ENCODE data around the gene KCNJ1.

Gene KCNJ1

DNA sequence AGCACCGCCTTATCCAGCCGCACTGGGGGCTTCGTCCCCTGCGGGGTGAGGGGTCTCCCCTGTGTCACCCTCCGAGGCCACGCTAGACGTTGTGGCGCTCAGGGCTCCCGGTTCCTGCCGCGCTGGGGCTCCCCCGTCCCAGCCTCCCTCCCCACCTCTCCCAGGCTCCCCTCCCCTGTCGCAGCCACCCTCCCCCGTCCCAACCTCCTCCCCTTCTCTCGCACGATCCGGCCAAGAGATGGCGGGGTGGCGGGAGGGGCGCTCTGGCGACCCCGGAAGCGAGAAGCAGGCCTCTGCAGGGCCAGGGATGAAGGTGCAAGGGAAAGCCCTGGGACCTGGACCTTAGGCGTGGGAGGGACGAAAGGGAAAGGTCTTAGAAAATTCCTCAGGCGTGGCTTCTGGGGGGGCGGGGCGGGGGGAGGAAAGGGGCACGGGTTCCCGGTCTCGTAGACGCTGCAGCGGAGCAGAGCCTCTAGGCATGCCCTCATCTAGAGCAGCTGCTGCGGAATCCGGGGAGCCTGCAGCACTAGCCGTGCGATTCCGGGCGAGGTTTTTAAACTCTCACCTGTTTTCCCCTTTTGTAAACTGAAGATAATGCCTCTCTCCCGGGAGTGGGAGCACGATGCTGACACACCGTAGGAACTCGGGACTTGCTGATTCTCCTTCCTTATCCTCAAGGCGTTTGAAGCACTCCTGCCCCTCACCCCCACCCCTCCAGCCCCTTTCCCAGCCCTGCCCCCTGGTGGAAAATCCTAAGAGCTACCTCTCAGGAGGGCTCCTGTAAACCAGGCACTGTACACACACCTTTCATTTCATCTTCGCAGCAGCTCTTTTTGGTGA, 38.5 kb upstream of the KCNJ1 start:
- no peaks in the 10 kb centered on the region for H3K36me3 Mint-ChIP-seq (ENCODE audit: low read depth)

GRCh38 chr11:128904656-128905344, 37.7 kb upstream of the KCNJ1 start:
- H3K9me3 Mint-ChIP-seq: no peaks in the 10 kb centered on the region

More for the DNA sequence above, 38.5 kb upstream of the KCNJ1 start:
- Mint-ChIP-seq H3K27me3 (ENCODE audit: low read depth) (peaks cover 86% of the 10 kb centered on the region), H3K4me1 (ENCODE audit: low read depth) (no peaks in the 10 kb centered on the region), H3K27ac (no peak overlapping the region), H3K9me3 (no peaks in the 10 kb centered on the region), H3K4me3 (peak overlapping the region; percentile 63)

GRCh38 chr11:128904303-128904655, 37.2 kb upstream of the KCNJ1 start:
- Mint-ChIP-seq H3K4me3 (peak overlapping the region; percentile 1), H3K9me3 (no peaks in the 10 kb centered on the region), H3K4me1 (ENCODE audit: low read depth) (no peaks in the 10 kb centered on the region), H3K27ac (no peak overlapping the region), H3K27me3 (ENCODE audit: low read depth) (peaks cover 80% of the 10 kb centered on the region), H3K36me3 (ENCODE audit: low read depth) (no peaks in the 10 kb centered on the region)

More at GRCh38 chr11:128904656-128905344, 37.7 kb upstream of the KCNJ1 start:
- H3K27ac Mint-ChIP-seq: no peak overlapping the region
- H3K4me3 Mint-ChIP-seq: no peak overlapping the region
- no peaks in the 10 kb centered on the region for H3K4me1 Mint-ChIP-seq (ENCODE audit: low read depth)
- H3K36me3 Mint-ChIP-seq (ENCODE audit: low read depth): no peaks in the 10 kb centered on the region
- H3K27me3 Mint-ChIP-seq (ENCODE audit: low read depth): peaks cover 84% of the 10 kb centered on the region

DNA sequence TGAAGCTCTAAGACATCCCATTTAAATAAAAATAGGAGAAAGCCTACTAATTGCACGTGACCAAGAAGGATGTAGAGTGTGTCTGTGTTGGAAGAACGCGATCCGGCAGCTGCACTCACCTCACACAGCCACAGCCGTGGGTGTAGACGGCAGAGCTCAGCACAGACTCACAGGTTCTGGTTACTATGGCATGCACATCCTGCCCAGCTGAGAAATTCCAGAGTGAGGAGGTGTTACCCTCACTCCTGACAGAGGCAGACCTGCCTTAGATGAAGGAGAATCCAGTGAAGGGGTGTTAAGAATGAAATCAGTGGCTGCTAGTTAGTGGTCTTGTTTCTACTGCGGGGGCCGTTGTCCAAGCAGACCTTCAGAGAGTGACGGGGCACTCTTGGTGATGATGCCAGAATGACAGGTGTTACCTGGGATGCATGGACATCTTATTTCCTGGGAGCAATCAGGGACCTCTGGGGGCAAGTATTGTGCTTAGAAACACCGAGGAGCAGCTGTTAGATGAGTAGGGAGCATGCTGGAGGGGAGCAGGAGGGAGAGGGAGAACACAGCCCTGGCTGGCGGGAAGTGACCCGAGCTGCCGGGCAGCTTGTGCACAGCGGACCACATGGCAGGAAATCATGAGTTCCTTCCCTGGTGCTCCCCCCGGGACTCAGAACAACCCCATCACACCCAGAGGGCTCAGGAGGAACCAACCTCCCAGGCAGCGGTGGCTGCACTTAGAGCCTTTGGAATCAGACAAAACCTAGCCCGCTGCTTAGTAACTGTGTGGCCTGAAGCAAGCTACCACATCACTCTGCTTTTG, 36.4 kb upstream of the KCNJ1 start:
- no peaks in the 10 kb centered on the region for H3K4me1 Mint-ChIP-seq (ENCODE audit: low read depth)
- no peaks in the 10 kb centered on the region for H3K36me3 Mint-ChIP-seq (ENCODE audit: low read depth)
- no peak overlapping the region for H3K27ac Mint-ChIP-seq
- no peak overlapping the region for H3K4me3 Mint-ChIP-seq
- no peaks in the 10 kb centered on the region for H3K9me3 Mint-ChIP-seq
- H3K27me3 Mint-ChIP-seq (ENCODE audit: low read depth): peaks cover 80% of the 10 kb centered on the region

- Mint-ChIP-seq H3K4me3 (no peak overlapping the region), H3K27me3 (ENCODE audit: low read depth) (peaks cover 78% of the 10 kb centered on the region), H3K36me3 (ENCODE audit: low read depth) (no peaks in the 10 kb centered on the region), H3K27ac (no peak overlapping the region), H3K9me3 (no peaks in the 10 kb centered on the region), H3K4me1 (ENCODE audit: low read depth) (no peaks in the 10 kb centered on the region)
Measured at GRCh38 chr11:128902515-128903066, 35.5 kb upstream of the KCNJ1 start.

DNA sequence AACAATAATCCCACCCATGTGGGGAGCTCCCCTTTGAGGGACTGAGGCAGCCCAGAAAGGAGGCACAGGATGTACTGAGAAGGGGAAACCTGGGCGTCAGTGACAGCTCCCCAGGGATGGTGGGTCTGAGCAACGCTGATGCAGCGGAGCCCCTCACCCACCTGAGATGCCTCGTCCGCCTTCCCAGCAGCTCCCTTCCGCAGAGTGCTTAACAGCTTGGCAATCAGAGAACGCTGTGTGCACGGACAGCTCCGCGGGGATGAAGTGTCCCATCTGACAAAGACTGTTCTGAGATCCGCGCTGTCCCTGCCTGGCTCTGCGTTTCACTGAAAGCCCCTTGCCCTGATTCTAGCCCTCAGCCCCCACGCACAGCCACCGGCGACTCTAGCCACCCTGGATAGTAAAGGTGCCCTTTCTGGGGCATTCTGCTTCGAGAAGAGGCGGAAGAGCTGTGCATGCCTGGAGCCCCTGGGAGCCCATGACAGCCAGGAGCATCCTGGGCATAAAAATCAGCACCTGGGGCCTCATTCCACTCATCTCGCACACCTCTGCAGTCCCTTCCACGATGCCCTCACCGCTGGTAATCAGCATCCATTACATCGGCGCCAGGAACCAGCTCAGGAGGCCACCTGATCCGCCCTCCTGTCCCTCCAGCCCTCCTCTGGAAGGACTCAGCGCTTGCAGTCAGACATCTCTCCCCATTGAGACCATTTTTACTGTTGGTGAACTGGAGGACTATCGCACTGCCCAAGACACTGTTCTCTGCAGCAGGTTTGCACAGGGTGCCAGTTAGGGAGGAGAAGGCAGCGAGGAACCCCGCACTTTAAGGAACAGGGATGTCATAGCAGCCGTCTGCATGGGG, 34.8 kb upstream of the KCNJ1 start:
- no peak overlapping the region for H3K27ac Mint-ChIP-seq
- no peaks in the 10 kb centered on the region for H3K36me3 Mint-ChIP-seq (ENCODE audit: low read depth)
- H3K9me3 Mint-ChIP-seq: no peaks in the 10 kb centered on the region
- H3K4me3 Mint-ChIP-seq: no peak overlapping the region
- H3K4me1 Mint-ChIP-seq (ENCODE audit: low read depth): no peaks in the 10 kb centered on the region
- peaks cover 76% of the 10 kb centered on the region for H3K27me3 Mint-ChIP-seq (ENCODE audit: low read depth)

DNA sequence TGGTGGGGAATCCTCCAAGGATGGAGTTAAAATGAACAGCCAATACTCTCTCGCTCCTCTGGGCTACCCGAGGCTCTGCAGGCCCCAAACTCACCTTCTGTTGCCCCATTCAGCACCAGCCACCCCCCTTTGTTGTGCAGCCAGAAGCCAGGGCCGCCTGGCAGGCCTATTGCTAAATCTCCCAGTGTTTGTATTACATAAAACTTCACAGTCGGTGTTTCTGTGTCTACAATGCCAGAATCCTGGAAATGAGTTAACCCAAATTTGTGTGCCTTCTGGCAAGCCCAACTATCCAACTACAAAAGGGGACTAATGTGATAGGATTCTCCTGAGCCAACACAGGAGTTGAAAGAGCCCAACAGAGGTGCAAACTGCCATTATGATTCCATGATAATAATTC, 33.4 kb upstream of the KCNJ1 start:
- H3K27ac Mint-ChIP-seq: no peak overlapping the region
- peaks cover 69% of the 10 kb centered on the region for H3K27me3 Mint-ChIP-seq (ENCODE audit: low read depth)
- H3K9me3 Mint-ChIP-seq: no peaks in the 10 kb centered on the region

DNA sequence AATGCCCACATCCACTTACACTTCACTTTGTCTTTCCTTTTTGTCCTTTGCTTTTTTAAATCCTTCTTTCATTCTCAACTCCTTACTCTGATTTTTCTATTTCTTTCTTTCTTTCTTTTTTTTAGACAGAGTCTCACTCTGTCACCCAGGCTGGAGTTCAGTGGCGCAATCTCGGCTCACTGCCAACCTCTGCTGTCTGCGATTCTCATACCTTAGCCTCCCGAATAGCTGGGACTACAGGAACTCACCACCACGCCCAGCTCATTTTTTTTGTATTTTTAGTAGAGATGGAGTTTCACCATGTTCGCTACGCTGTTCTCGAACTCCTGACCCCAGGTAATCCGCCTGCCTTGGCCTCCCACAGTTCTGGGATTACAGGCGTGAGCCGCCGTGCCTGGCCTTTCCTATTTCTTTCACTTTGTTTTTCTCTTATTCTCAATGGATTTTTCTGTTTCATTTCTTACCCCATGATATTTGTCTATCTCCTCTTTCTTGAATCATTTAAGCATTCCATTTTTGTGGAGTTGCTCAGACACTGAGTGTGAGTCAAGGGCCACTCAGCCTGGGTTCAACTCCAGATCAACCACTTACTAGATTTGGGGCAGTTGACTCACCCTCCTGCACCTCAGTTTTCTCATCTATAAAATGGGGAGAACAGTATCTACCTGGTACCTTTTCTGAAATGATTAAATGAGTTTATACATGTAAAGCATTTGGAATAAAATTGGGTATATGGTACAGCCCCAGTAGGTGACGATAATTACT, 31.7 kb upstream of the KCNJ1 start:
- Mint-ChIP-seq H3K27ac (no peak overlapping the region), H3K4me3 (no peak overlapping the region), H3K27me3 (ENCODE audit: low read depth) (peaks cover 61% of the 10 kb centered on the region), H3K4me1 (ENCODE audit: low read depth) (peaks cover 4% of the 10 kb centered on the region), H3K9me3 (no peaks in the 10 kb centered on the region), H3K36me3 (ENCODE audit: low read depth) (no peaks in the 10 kb centered on the region)

More for the DNA sequence above, 33.4 kb upstream of the KCNJ1 start:
- Mint-ChIP-seq H3K4me1 (ENCODE audit: low read depth) (no peaks in the 10 kb centered on the region), H3K36me3 (ENCODE audit: low read depth) (no peaks in the 10 kb centered on the region), H3K4me3 (no peak overlapping the region)

- no peaks in the 10 kb centered on the region for H3K9me3 Mint-ChIP-seq
- H3K4me1 Mint-ChIP-seq (ENCODE audit: low read depth): peaks cover 6% of the 10 kb centered on the region
- H3K4me3 Mint-ChIP-seq: no peak overlapping the region
- peaks cover 58% of the 10 kb centered on the region for H3K27me3 Mint-ChIP-seq (ENCODE audit: low read depth)
- H3K36me3 Mint-ChIP-seq (ENCODE audit: low read depth): no peaks in the 10 kb centered on the region
- no peak overlapping the region for H3K27ac Mint-ChIP-seq
Measured at GRCh38 chr11:128897826-128898225, 30.7 kb upstream of the KCNJ1 start.

- H3K4me3 Mint-ChIP-seq: no peak overlapping the region
- H3K27me3 Mint-ChIP-seq (ENCODE audit: low read depth): peaks cover 61% of the 10 kb centered on the region
- H3K27ac Mint-ChIP-seq: no peak overlapping the region
- no peaks in the 10 kb centered on the region for H3K36me3 Mint-ChIP-seq (ENCODE audit: low read depth)
- H3K4me1 Mint-ChIP-seq (ENCODE audit: low read depth): peaks cover 6% of the 10 kb centered on the region
- no peaks in the 10 kb centered on the region for H3K9me3 Mint-ChIP-seq
Measured at GRCh38 chr11:128896356-128896755, 29.3 kb upstream of the KCNJ1 start.

GRCh38 chr11:128895526-128895925, 28.4 kb upstream of the KCNJ1 start:
- H3K27me3 Mint-ChIP-seq (ENCODE audit: low read depth): peaks cover 62% of the 10 kb centered on the region
- H3K4me3 Mint-ChIP-seq: no peak overlapping the region

GRCh38 chr11:128894685-128895084, 27.6 kb upstream of the KCNJ1 start:
- peaks cover 8% of the 10 kb centered on the region for H3K4me1 Mint-ChIP-seq (ENCODE audit: low read depth)
- no peaks in the 10 kb centered on the region for H3K36me3 Mint-ChIP-seq (ENCODE audit: low read depth)
- H3K27me3 Mint-ChIP-seq (ENCODE audit: low read depth): peaks cover 65% of the 10 kb centered on the region
- no peak overlapping the region for H3K27ac Mint-ChIP-seq
- H3K9me3 Mint-ChIP-seq: no peaks in the 10 kb centered on the region
- H3K4me3 Mint-ChIP-seq: no peak overlapping the region

More at GRCh38 chr11:128895526-128895925, 28.4 kb upstream of the KCNJ1 start:
- H3K9me3 Mint-ChIP-seq: no peaks in the 10 kb centered on the region
- H3K4me1 Mint-ChIP-seq (ENCODE audit: low read depth): peaks cover 8% of the 10 kb centered on the region
- H3K36me3 Mint-ChIP-seq (ENCODE audit: low read depth): no peaks in the 10 kb centered on the region
- H3K27ac Mint-ChIP-seq: no peak overlapping the region

DNA sequence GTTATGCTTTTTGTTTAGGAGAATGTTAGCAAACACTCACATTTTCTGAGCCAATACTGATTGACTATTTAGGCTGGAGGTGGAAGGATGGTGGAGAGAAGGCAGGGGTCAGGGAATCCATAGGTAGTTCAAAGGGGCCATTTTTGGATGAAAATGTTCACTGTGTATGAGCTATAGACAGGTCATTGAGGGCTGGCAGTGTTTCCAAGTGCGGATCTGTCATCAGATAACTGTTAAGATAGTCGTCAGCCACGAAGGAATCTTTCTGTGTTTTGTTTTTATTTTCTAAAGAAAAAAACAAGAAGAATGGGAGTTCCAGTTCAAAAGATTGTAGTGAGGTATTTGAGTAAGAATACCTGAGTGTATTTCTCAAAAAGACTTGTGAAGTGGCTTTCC, 27.2 kb upstream of the KCNJ1 start:
- Mint-ChIP-seq H3K4me1 (ENCODE audit: low read depth) (peaks cover 8% of the 10 kb centered on the region), H3K27me3 (ENCODE audit: low read depth) (peaks cover 68% of the 10 kb centered on the region), H3K4me3 (no peak overlapping the region), H3K36me3 (ENCODE audit: low read depth) (no peaks in the 10 kb centered on the region), H3K9me3 (no peaks in the 10 kb centered on the region), H3K27ac (no peak overlapping the region)

All from T-helper 1 cell treated with Interleukin-12 subunit alpha and Interleukin-12 subunit beta and Interleukin-4 antibody, amounts not matched to agents 30 μg/mL and 1 μg/mL, for 36 hours (primary cell).